SK-N-SH (cell line): ENCODE results near the gene CUEDC1. TPM values are rescaled to one million over a fixed set of nuclear protein-coding genes. Genes with fewer than 3 reads are reported as not detected.

Experiments
- CTCF ChIA-PET: fragments of 300-600, 350-600 bp; formaldehyde crosslinking; extraction: SDS; loops from one replicate; lab custom pipeline; 2021; lab: Yijun Ruan, JAX
- POLR2A ChIA-PET: fragments of 350-600 bp; sonication (Branson Sonifier 250); formaldehyde crosslinking; extraction: SDS; loops from one replicate; lab custom pipeline; 2020; ENCODE audit warnings: antibody characterized with exemption, inconsistent platforms; lab: Yijun Ruan, JAX
- DNase-seq: peaks from one replicate; pipeline ENCODE4 v3.0.0; 2012
- H2AFZ ChIP-seq: fragments of 200-600 bp; sonication (generic); 2 replicates; pipeline ENCODE4 v1.8.1; 2016; ENCODE audit warnings: antibody characterized with exemption, mild to moderate bottlenecking, low read depth
- H3F3A ChIP-seq: fragments of 200-600 bp; sonication (generic); replicated peaks from 2 replicates; pipeline ENCODE3; 2016; ENCODE audit warnings: antibody characterized with exemption, mild to moderate bottlenecking; ENCODE audit not compliant: insufficient read depth
- H3K27ac ChIP-seq, 2 experiments: fragments of 200-500 bp in 1 of 2; fragments of 200-600 bp in 1 of 2; sonication (Bioruptor generic) in 1 of 2; sonication (generic), shearing (Covaris generic) in 1 of 2; 2 replicates each; pipeline versions ENCODE4 v1.5.1 to v1.6.1; 2014 to 2016; ENCODE audit warnings: low read depth in 2 of 2, inconsistent platforms in 1 of 2, low read length in 1 of 2, mild to moderate bottlenecking in 1 of 2, mixed read lengths in 1 of 2
- H3K27me3 ChIP-seq: fragments of 200-600 bp; sonication (generic), shearing (Covaris generic); 2 replicates; pipeline ENCODE4 v1.6.1; 2016; ENCODE audit warnings: mixed run types; ENCODE audit not compliant: insufficient read depth
- H3K36me3 ChIP-seq, 2 experiments: fragments of 200-500 bp in 1 of 2; fragments of 200-600 bp in 1 of 2; sonication (Bioruptor generic) in 1 of 2; sonication (generic) in 1 of 2; replicated peaks in 1 of 2; 2 replicates each; pipeline versions ENCODE3 to v1.5.1; 2014 to 2016; ENCODE audit warnings: low read length in 1 of 2, mild to moderate bottlenecking in 1 of 2; ENCODE audit not compliant: insufficient read depth in 2 of 2, control insufficient read depth in 1 of 2
- H3K4me1 ChIP-seq, 2 experiments: fragments of 200-500 bp in 1 of 2; fragments of 200-600 bp in 1 of 2; sonication (Bioruptor generic) in 1 of 2; sonication (generic), shearing (Covaris generic) in 1 of 2; 2 replicates each; pipeline versions ENCODE4 v1.5.1 to v1.6.1; 2014 to 2016; ENCODE audit warnings: low read depth in 1 of 2, low read length in 1 of 2, mixed run types in 1 of 2; ENCODE audit not compliant: insufficient read depth in 2 of 2, control insufficient read depth in 1 of 2
- H3K4me2 ChIP-seq: fragments of 200-600 bp; sonication (generic), shearing (Covaris generic); 2 replicates; pipeline ENCODE4 v1.6.1; 2017; ENCODE audit warnings: mixed run types
- H3K4me3 ChIP-seq, 2 experiments: fragments of 200-500 bp in 1 of 2; fragments of 200-600 bp in 1 of 2; sonication (Bioruptor generic) in 1 of 2; sonication (generic), shearing (Covaris generic) in 1 of 2; 2 replicates each; pipeline versions ENCODE4 v1.5.1 to v1.8.1; 2014 to 2016; ENCODE audit warnings: low read depth in 2 of 2, inconsistent platforms in 1 of 2, low read length in 1 of 2, mild to moderate bottlenecking in 1 of 2, mixed read lengths in 1 of 2, moderate library complexity in 1 of 2
- H3K79me2 ChIP-seq: fragments of 200-600 bp; sonication (generic); 2 replicates; pipeline ENCODE4 v1.8.1; 2017; ENCODE audit warnings: mild to moderate bottlenecking; ENCODE audit not compliant: insufficient read depth
- H3K9ac ChIP-seq: fragments of 200-600 bp; sonication (generic); 2 replicates; pipeline ENCODE4 v1.6.1; 2017; ENCODE audit warnings: mixed run types
- H3K9me2 ChIP-seq: fragments of 200-600 bp; sonication (generic); 2 replicates; pipeline ENCODE4 v1.6.1; 2017; ENCODE audit warnings: mixed run types
- H3K9me3 ChIP-seq: fragments of 200-600 bp; sonication (generic); 2 replicates; pipeline ENCODE4 v1.6.1; 2017; ENCODE audit warnings: mixed run types, mild to moderate bottlenecking, moderate library complexity
- H4K20me1 ChIP-seq: fragments of 200-600 bp; sonication (generic); 2 replicates; pipeline ENCODE4 v1.6.1; 2017; ENCODE audit warnings: mild to moderate bottlenecking, mixed run types; ENCODE audit not compliant: insufficient read depth
- FOSL2 ChIP-seq: IDR thresholded peaks from 2 replicates; pipeline ENCODE4 v1.4.0; 2012; ENCODE audit warnings: low read depth, mild to moderate bottlenecking, moderate library complexity, borderline replicate concordance
- FOXJ3 ChIP-seq: sonication (generic); formaldehyde crosslinking; IDR thresholded peaks from 2 replicates; pipeline ENCODE4 v1.5.1; 2020; ENCODE audit warnings: mild to moderate bottlenecking, missing genetic modification reagents
- MAX ChIP-seq: IDR thresholded peaks from 2 replicates; pipeline ENCODE4 v1.4.0; 2012; ENCODE audit warnings: low read depth
- MXI1 ChIP-seq: IDR thresholded peaks from 2 replicates; pipeline ENCODE4 v1.6.1; 2012; ENCODE audit warnings: mild to moderate bottlenecking, low read depth, low read length, improper control_type of control experiment
- RAD21 ChIP-seq: IDR thresholded peaks from 2 replicates; pipeline ENCODE4 v1.6.1; 2012; ENCODE audit warnings: mild to moderate bottlenecking, low read length
- REST ChIP-seq: IDR thresholded peaks from 2 replicates; pipeline ENCODE4 v1.6.1; 2012; ENCODE audit warnings: mild to moderate bottlenecking, low read depth, low read length, moderate library complexity
- RXRA ChIP-seq: IDR thresholded peaks from 2 replicates; pipeline ENCODE4 v1.4.0; 2012; ENCODE audit warnings: low read depth, mild to moderate bottlenecking, borderline replicate concordance
- SMC3 ChIP-seq: IDR thresholded peaks from 2 replicates; pipeline ENCODE4 v1.6.1; 2012; ENCODE audit warnings: low read depth, low read length, improper control_type of control experiment
- TCF12 ChIP-seq: IDR thresholded peaks from 2 replicates; pipeline ENCODE4 v1.4.0; 2012
- TEAD4 ChIP-seq: IDR thresholded peaks from 2 replicates; pipeline ENCODE4 v1.4.0; 2012; ENCODE audit warnings: mild to moderate bottlenecking, borderline replicate concordance; ENCODE audit not compliant: insufficient read depth
- WGBS: methylation state at CpG from one replicate; pipeline ENCODE4 v1.1.6; 2017; ENCODE audit warnings: low lambda C conversion rate; 5-methylcytosine and 5-hydroxymethylcytosine counted together
- polyA plus RNA-seq, 3 experiments: library from polyadenylated mRNA; depleted of rRNA; stranded (reverse); fragments of >200 nt; gene quantifications; 2 replicates each; pipeline ENCODE4 v1.2.3, GENCODE V29; 2012

CUEDC1 gene
- polyA plus RNA-seq, 1 of the 3 experiments (the other 2 are of a cell fraction), result 58.9 TPM

GRCh38 chr17:57818066-57818465, 137.1 kb downstream of the CUEDC1 start:
- H3K36me3 ChIP-seq, result no peaks in the 10 kb centered on the region
- H3K27me3 ChIP-seq, result no peaks in the 10 kb centered on the region
- no peak overlapping the region for H3K9ac ChIP-seq
- TF ChIP-seq TEAD4 (no peak), RAD21 (no peak), SMC3 (no peak), FOSL2 (no peak)
- TF ChIP-seq, all 33 proteins: peak for 0
- ChIA-PET POLR2A (no interaction called here), CTCF (interaction anchor here (0.6 to 21.2 kb wide), 4 partner anchors 15 to 808 kb away, joined by 3 to 187 read pairs (median 6); no protein-coding TSS in a partner anchor)
- Histone ChIP-seq H3F3A (no peaks in the 10 kb centered on the region), H3K27ac (no peak overlapping the region), H3K9me2 (no peaks in the 10 kb centered on the region), H4K20me1 (no peaks in the 10 kb centered on the region), H3K9me3 (no peaks in the 10 kb centered on the region), H3K79me2 (no peaks in the 10 kb centered on the region), H3K4me2 (no peak overlapping the region), H3K4me1 (no peaks in the 10 kb centered on the region; a peak in 1 of 4 replicates), H2AFZ (no peak overlapping the region), H3K4me3 (no peak overlapping the region)
- 76% methylated on average over 9 of the region's 9 CpGs for WGBS
- no peak for DNase-seq

- ChIA-PET POLR2A (interaction anchor here (0.8 kb wide), 1 partner anchor 732 kb away, joined by 3 read pairs; the partner anchor contains the start of gene AKAP1), CTCF (interaction anchor here (1.2 to 21.2 kb wide), 4 partner anchors 16 to 696 kb away, joined by 5 to 187 read pairs (median 6); no protein-coding TSS in a partner anchor)
- Histone ChIP-seq H3K4me3 (no peak overlapping the region), H3K9me2 (no peaks in the 10 kb centered on the region), H3K4me1 (no peaks in the 10 kb centered on the region; a peak in 1 of 4 replicates), H3K27ac (no peak overlapping the region), H3K9ac (no peak overlapping the region), H3K9me3 (no peaks in the 10 kb centered on the region), H2AFZ (no peak overlapping the region), H3F3A (no peaks in the 10 kb centered on the region), H3K36me3 (no peaks in the 10 kb centered on the region), H3K79me2 (no peaks in the 10 kb centered on the region), H3K4me2 (no peak overlapping the region), H4K20me1 (no peaks in the 10 kb centered on the region), H3K27me3 (no peaks in the 10 kb centered on the region)
- DNase-seq, result no peak
- 79% methylated on average over 4 of the region's 4 CpGs for WGBS
- TF ChIP-seq REST, result no peak
- no peak for TF ChIP-seq TCF12
- TF ChIP-seq RXRA, result no peak
- TF ChIP-seq MAX, result no peak
- no peak for TF ChIP-seq MXI1
- no peak for TF ChIP-seq FOXJ3 (CRISPR knock-in tag)
These were observed 137.9 kb downstream of the CUEDC1 start for GRCh38 chr17:57817299-57817698.
